ENCODE results near the gene FTO. TPM values are rescaled to one million over a fixed set of nuclear protein-coding genes. Genes with fewer than 3 reads are reported as not detected.
"Not testable (repeated sequence)": the region's sequence is repeated elsewhere in the genome, so short reads cannot be mapped to it uniquely, and the experiment has no call there.

The FTO gene
- polyA plus RNA-seq, 3 donors, result 15.9 to 37.9 (median 25.5) TPM

- H3K27ac ChIP-seq (ENCODE audit: low read depth, low read length), result no peak overlapping the region
Measured at GRCh38 chr16:53870831-53871230, 166.9 kb downstream of the FTO start.

GRCh38 chr16:53872248-53873221, 168.6 kb downstream of the FTO start:
- WGBS, 3 donors, result 30 to 71% (median 62%) methylated on average over 1 of the region's 1 CpG
- H3K27ac ChIP-seq (ENCODE audit: low read depth, low read length), result no peak overlapping the region

More at GRCh38 chr16:53870831-53871230, 166.9 kb downstream of the FTO start:
- WGBS, 3 donors, result 93 to 97% (median 95%) methylated on average over 1 of the region's 1 CpG

GRCh38 chr16:53876811-53877210, 172.9 kb downstream of the FTO start:
- WGBS, 3 donors, result 91 to 96% (median 92%) methylated on average over 5 of the region's 5 CpGs
- no peak overlapping the region for H3K27ac ChIP-seq (ENCODE audit: low read depth, low read length)

- WGBS, 3 donors, result 87 to 93% (median 90%) methylated on average over 4 of the region's 4 CpGs
- no peak overlapping the region for H3K27ac ChIP-seq (ENCODE audit: low read depth, low read length)
Measured at GRCh38 chr16:53878216-53878615, 174.3 kb downstream of the FTO start.

- H3K27ac ChIP-seq (ENCODE audit: low read depth, low read length), result no peak overlapping the region
- 39 to 89% (median 86%) methylated on average over 2 of the region's 2 CpGs for WGBS, 3 donors
Measured at GRCh38 chr16:53881371-53881770, 177.4 kb downstream of the FTO start.

- H3K27ac ChIP-seq (ENCODE audit: low read depth, low read length), result no peak overlapping the region
- 82 to 97% (median 94%) methylated on average over 1 of the region's 1 CpG for WGBS, 3 donors
Measured at GRCh38 chr16:53882310-53882709, 178.4 kb downstream of the FTO start.

- H3K27ac ChIP-seq (ENCODE audit: low read depth, low read length), result no peak overlapping the region
- 92 to 93% (median 92%) methylated on average over 4 of the region's 4 CpGs for WGBS, 3 donors
Measured at GRCh38 chr16:53884748-53885147, 180.8 kb downstream of the FTO start.

- 81 to 96% (median 96%) methylated on average over 7 of the region's 7 CpGs for WGBS, 3 donors
- no peak overlapping the region for H3K27ac ChIP-seq (ENCODE audit: low read depth, low read length)
Measured at GRCh38 chr16:53886482-53887378, 182.8 kb downstream of the FTO start.

- WGBS, 3 donors, result 78 to 94% (median 91%) methylated on average over 3 of the region's 3 CpGs
- H3K27ac ChIP-seq (ENCODE audit: low read depth, low read length), result no peak overlapping the region
Measured at GRCh38 chr16:53888222-53888621, 184.3 kb downstream of the FTO start.

GRCh38 chr16:53890877-53891276, 186.9 kb downstream of the FTO start:
- not testable (repeated sequence) for H3K27ac ChIP-seq (ENCODE audit: low read depth, low read length)
- 81 to 98% (median 93%) methylated on average over 8 of the region's 8 CpGs for WGBS, 3 donors

- WGBS, 3 donors, result 69 to 83% (median 81%) methylated on average over 9 of the region's 9 CpGs
- H3K27ac ChIP-seq (ENCODE audit: low read depth, low read length), result no peak overlapping the region
Measured at GRCh38 chr16:53891409-53892139, 187.6 kb downstream of the FTO start.

GRCh38 chr16:53892155-53892554, 188.2 kb downstream of the FTO start:
- no peak overlapping the region for H3K27ac ChIP-seq (ENCODE audit: low read depth, low read length)
- 10 to 21% (median 17%) methylated on average over 3 of the region's 3 CpGs for WGBS, 3 donors

GRCh38 chr16:53893731-53894435, 189.9 kb downstream of the FTO start:
- WGBS, 3 donors, result 62 to 75% (median 71%) methylated on average over 5 of the region's 5 CpGs
- H3K27ac ChIP-seq (ENCODE audit: low read depth, low read length), result no peak overlapping the region

GRCh38 chr16:53894686-53895085, 190.7 kb downstream of the FTO start:
- WGBS, 3 donors, result 93% methylated on average over 3 of the region's 3 CpGs
- no peak overlapping the region for H3K27ac ChIP-seq (ENCODE audit: low read depth, low read length)

GRCh38 chr16:53895433-53895832, 191.5 kb downstream of the FTO start:
- no peak overlapping the region for H3K27ac ChIP-seq (ENCODE audit: low read depth, low read length)
- WGBS, 3 donors, result 74 to 81% (median 76%) methylated on average over 2 of the region's 2 CpGs

- H3K27ac ChIP-seq (ENCODE audit: low read depth, low read length), result no peak overlapping the region
- WGBS, 3 donors, result 97 to 100% (median 97%) methylated on average over 2 of the region's 2 CpGs
Measured at GRCh38 chr16:53895851-53896250, 191.9 kb downstream of the FTO start.

- 81 to 84% (median 81%) methylated on average over 7 of the region's 7 CpGs for WGBS, 3 donors
- no peak overlapping the region for H3K27ac ChIP-seq (ENCODE audit: low read depth, low read length)
Measured at GRCh38 chr16:53896722-53897121, 192.8 kb downstream of the FTO start.

- no peak overlapping the region for H3K27ac ChIP-seq (ENCODE audit: low read depth, low read length)
- 17 to 62% (median 42%) methylated on average over 1 of the region's 1 CpG for WGBS, 3 donors
Measured at GRCh38 chr16:53898993-53899392, 195.0 kb downstream of the FTO start.

Data from adipose tissue (tissue), 3 donors.